Measurements from ENCODE around the gene PPP1R12C.

Gene PPP1R12C

GRCh38 chr19:55147545-55148251, 30.3 kb upstream of the PPP1R12C start:
- in situ Hi-C loops (cut with MboI; ENCODE audit: low sequenced_read_pairs), result no loop called here

GRCh38 chr19:55146705-55147273, 29.4 kb upstream of the PPP1R12C start:
- in situ Hi-C loops (cut with MboI; ENCODE audit: low sequenced_read_pairs), result no loop called here

- in situ Hi-C loops (cut with MboI; ENCODE audit: low sequenced_read_pairs), result no loop called here
Observed at GRCh38 chr19:55146078-55146704, 28.8 kb upstream of the PPP1R12C start.

- in situ Hi-C loops (cut with MboI; ENCODE audit: low sequenced_read_pairs), result no loop called here
Observed at GRCh38 chr19:55145232-55145631, 27.8 kb upstream of the PPP1R12C start.

- in situ Hi-C loops (cut with MboI; ENCODE audit: low sequenced_read_pairs), result no loop called here
Observed at GRCh38 chr19:55141696-55142095, 24.3 kb upstream of the PPP1R12C start.

- in situ Hi-C loops (cut with MboI; ENCODE audit: low sequenced_read_pairs), result no loop called here
Observed at GRCh38 chr19:55137915-55138314, 20.5 kb upstream of the PPP1R12C start.

GRCh38 chr19:55136399-55137102, 19.1 kb upstream of the PPP1R12C start:
- in situ Hi-C loops (cut with MboI; ENCODE audit: low sequenced_read_pairs), result no loop called here

GRCh38 chr19:55134736-55135135, 17.3 kb upstream of the PPP1R12C start:
- in situ Hi-C loops (cut with MboI; ENCODE audit: low sequenced_read_pairs), result no loop called here

GRCh38 chr19:55133639-55134444, 16.4 kb upstream of the PPP1R12C start:
- in situ Hi-C loops (cut with MboI; ENCODE audit: low sequenced_read_pairs), result no loop called here

GRCh38 chr19:55132453-55133129, 15.2 kb upstream of the PPP1R12C start:
- in situ Hi-C loops (cut with MboI; ENCODE audit: low sequenced_read_pairs), result no loop called here

- in situ Hi-C loops (cut with MboI; ENCODE audit: low sequenced_read_pairs), result no loop called here
Observed at GRCh38 chr19:55131421-55131820, 14.0 kb upstream of the PPP1R12C start.

- in situ Hi-C loops (cut with MboI; ENCODE audit: low sequenced_read_pairs), result no loop called here
Observed at GRCh38 chr19:55119053-55119452, 1.6 kb upstream of the PPP1R12C start.

- in situ Hi-C loops (cut with MboI; ENCODE audit: low sequenced_read_pairs), result no loop called here
Observed at GRCh38 chr19:55118401-55118991, 1.1 kb upstream of the PPP1R12C start.

GRCh38 chr19:55117663-55118391, 390 bp upstream of the PPP1R12C start:
- in situ Hi-C loops (cut with MboI; ENCODE audit: low sequenced_read_pairs), result no loop called here

GRCh38 chr19:55116232-55116858, 1.1 kb downstream of the PPP1R12C start:
- in situ Hi-C loops (cut with MboI; ENCODE audit: low sequenced_read_pairs), result no loop called here

- in situ Hi-C loops (cut with MboI; ENCODE audit: low sequenced_read_pairs), result no loop called here
Observed at GRCh38 chr19:55115446-55116065, 1.9 kb downstream of the PPP1R12C start.

GRCh38 chr19:55114566-55115145, 2.8 kb downstream of the PPP1R12C start:
- in situ Hi-C loops (cut with MboI; ENCODE audit: low sequenced_read_pairs), result no loop called here

- in situ Hi-C loops (cut with MboI; ENCODE audit: low sequenced_read_pairs), result no loop called here
Observed at GRCh38 chr19:55113570-55114039, 3.8 kb downstream of the PPP1R12C start.
